Measurements from ENCODE around the gene SCYL1.
A peak's percentile ranks its signal among the peaks of the same experiment; 100 is the strongest.

SCYL1 gene

GRCh38 chr11:65493367-65494176 is 31.3 kb upstream of the SCYL1 start:
- peak; percentile 91 for DNase-seq (ENCODE audit: low read depth, low spot score)

DNA sequence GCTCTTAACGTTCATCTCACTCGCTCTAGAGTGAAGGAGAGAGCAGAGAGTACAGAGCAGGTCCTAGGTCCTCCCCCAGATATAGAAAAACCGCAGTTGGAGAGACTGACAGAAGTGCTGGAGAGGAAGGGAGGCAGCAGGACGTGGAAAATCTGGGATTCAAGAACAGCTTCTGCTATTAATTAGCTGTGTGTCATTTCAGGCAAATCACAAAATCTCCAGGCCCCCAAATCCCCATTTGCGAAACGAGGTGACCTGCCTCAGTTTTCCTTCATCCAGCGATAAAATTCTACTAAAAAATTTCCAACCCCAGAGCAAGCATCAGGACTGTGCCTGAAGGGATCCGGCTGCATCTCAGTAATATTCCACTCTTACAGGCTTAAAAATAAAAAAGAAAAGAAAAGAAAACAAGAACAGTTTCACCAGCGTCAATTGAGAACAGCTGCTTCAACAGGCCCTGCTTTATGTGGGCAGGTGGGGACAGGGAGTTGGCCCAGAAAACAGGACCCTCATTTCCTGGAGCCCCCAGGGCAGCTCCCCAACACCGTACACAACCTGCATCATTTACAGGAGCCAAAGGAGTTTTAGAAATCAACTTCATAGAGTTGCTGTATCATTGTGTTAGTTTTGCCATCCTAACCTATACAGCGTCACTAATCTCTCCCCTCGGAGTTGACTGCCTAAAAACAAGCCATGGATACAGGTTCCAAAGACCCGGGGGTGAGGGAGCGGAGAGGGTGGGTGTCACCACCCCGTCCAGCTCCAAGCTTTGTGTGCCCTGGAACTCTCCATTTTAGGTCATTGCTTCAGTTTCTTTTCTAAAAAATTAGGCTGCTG is 28.4 kb upstream of the SCYL1 start:
- no peak for DNase-seq (ENCODE audit: low read depth, low spot score)

GRCh38 chr11:65497141-65498041 is 27.5 kb upstream of the SCYL1 start:
- peak; percentile 100 for DNase-seq (ENCODE audit: low read depth, low spot score)

GRCh38 chr11:65498042-65498726 is 26.7 kb upstream of the SCYL1 start:
- DNase-seq (ENCODE audit: low read depth, low spot score), result peak; percentile 68

DNA sequence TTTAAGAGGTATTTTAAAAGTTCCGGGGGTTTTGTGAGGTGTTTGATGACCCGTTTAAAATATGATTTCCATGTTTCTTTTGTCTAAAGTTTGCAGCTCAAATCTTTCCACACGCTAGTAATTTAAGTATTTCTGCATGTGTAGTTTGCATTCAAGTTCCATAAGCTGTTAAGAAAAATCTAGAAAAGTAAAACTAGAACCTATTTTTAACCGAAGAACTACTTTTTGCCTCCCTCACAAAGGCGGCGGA is 26.2 kb upstream of the SCYL1 start:
- no peak for DNase-seq (ENCODE audit: low read depth, low spot score)

- DNase-seq (ENCODE audit: low read depth, low spot score), result peak; percentile 92
Observed at GRCh38 chr11:65498977-65499712, 25.7 kb upstream of the SCYL1 start, which contains the start of gene MALAT1. MALAT1 (plus strand) TSS chr11:65499045.

GRCh38 chr11:65499713-65500386 is 25.0 kb upstream of the SCYL1 start:
- DNase-seq (ENCODE audit: low read depth, low spot score), result no peak

DNA sequence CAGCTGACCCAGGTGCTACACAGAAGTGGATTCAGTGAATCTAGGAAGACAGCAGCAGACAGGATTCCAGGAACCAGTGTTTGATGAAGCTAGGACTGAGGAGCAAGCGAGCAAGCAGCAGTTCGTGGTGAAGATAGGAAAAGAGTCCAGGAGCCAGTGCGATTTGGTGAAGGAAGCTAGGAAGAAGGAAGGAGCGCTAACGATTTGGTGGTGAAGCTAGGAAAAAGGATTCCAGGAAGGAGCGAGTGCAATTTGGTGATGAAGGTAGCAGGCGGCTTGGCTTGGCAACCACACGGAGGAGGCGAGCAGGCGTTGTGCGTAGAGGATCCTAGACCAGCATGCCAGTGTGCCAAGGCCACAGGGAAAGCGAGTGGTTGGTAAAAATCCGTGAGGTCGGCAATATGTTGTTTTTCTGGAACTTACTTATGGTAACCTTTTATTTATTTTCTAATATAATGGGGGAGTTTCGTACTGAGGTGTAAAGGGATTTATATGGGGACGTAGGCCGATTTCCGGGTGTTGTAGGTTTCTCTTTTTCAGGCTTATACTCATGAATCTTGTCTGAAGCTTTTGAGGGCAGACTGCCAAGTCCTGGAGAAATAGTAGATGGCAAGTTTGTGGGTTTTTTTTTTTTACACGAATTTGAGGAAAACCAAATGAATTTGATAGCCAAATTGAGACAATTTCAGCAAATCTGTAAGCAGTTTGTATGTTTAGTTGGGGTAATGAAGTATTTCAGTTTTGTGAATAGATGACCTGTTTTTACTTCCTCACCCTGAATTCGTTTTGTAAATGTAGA is 24.3 kb upstream of the SCYL1 start:
- DNase-seq (ENCODE audit: low read depth, low spot score), result peak; percentile 66

DNA sequence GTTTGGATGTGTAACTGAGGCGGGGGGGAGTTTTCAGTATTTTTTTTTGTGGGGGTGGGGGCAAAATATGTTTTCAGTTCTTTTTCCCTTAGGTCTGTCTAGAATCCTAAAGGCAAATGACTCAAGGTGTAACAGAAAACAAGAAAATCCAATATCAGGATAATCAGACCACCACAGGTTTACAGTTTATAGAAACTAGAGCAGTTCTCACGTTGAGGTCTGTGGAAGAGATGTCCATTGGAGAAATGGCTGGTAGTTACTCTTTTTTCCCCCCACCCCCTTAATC is 23.8 kb upstream of the SCYL1 start:
- DNase-seq (ENCODE audit: low read depth, low spot score), result peak; percentile 40

DNA sequence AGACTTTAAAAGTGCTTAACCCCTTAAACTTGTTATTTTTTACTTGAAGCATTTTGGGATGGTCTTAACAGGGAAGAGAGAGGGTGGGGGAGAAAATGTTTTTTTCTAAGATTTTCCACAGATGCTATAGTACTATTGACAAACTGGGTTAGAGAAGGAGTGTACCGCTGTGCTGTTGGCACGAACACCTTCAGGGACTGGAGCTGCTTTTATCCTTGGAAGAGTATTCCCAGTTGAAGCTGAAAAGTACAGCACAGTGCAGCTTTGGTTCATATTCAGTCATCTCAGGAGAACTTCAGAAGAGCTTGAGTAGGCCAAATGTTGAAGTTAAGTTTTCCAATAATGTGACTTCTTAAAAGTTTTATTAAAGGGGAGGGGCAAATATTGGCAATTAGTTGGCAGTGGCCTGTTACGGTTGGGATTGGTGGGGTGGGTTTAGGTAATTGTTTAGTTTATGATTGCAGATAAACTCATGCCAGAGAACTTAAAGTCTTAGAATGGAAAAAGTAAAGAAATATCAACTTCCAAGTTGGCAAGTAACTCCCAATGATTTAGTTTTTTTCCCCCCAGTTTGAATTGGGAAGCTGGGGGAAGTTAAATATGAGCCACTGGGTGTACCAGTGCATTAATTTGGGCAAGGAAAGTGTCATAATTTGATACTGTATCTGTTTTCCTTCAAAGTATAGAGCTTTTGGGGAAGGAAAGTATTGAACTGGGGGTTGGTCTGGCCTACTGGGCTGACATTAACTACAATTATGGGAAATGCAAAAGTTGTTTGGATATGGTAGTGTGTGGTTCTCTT is 23.2 kb upstream of the SCYL1 start:
- no peak for DNase-seq (ENCODE audit: low read depth, low spot score)

- DNase-seq (ENCODE audit: low read depth, low spot score), result no peak
Observed at GRCh38 chr11:65502274-65502554, 22.7 kb upstream of the SCYL1 start.

- no peak for DNase-seq (ENCODE audit: low read depth, low spot score)
Observed at GRCh38 chr11:65502555-65503367, 22.1 kb upstream of the SCYL1 start.

- DNase-seq (ENCODE audit: low read depth, low spot score), result no peak
Observed at GRCh38 chr11:65503368-65503948, 21.4 kb upstream of the SCYL1 start.

DNA sequence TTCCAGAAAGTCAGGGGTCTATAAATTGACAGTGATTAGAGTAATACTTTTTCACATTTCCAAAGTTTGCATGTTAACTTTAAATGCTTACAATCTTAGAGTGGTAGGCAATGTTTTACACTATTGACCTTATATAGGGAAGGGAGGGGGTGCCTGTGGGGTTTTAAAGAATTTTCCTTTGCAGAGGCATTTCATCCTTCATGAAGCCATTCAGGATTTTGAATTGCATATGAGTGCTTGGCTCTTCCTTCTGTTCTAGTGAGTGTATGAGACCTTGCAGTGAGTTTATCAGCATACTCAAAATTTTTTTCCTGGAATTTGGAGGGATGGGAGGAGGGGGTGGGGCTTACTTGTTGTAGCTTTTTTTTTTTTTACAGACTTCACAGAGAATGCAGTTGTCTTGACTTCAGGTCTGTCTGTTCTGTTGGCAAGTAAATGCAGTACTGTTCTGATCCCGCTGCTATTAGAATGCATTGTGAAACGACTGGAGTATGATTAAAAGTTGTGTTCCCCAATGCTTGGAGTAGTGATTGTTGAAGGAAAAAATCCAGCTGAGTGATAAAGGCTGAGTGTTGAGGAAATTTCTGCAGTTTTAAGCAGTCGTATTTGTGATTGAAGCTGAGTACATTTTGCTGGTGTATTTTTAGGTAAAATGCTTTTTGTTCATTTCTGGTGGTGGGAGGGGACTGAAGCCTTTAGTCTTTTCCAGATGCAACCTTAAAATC is 20.8 kb upstream of the SCYL1 start:
- no peak for DNase-seq (ENCODE audit: low read depth, low spot score)

- no peak for DNase-seq (ENCODE audit: low read depth, low spot score)
Observed at GRCh38 chr11:65504674-65505465, 20.0 kb upstream of the SCYL1 start.
